HCT116 (cell line): ENCODE measurements around the gene NFATC1. TPM values are rescaled to one million over a fixed set of nuclear protein-coding genes. Genes with fewer than 3 reads are reported as not detected.

Source experiments
- ATAC-seq: fragments of 200-7000 bp; cut with Tn5 transposase; 2 replicates; pipeline ENCODE4 v1.9.1; 2020; ENCODE audit warnings: mild to moderate bottlenecking, moderate library complexity
- BruUV-seq: library from RNA; stranded (reverse); fragments of 400-500 nt; replicated peaks from 2 replicates; lab custom pipeline; 2021; lab: Mats Ljungman, UMichigan
- CTCF ChIA-PET: fragments of 300-600 bp; sonication (Branson Sonifier 250); formaldehyde crosslinking; loops from one replicate; lab custom pipeline; 2021; ENCODE audit warnings: antibody characterized with exemption; lab: Charles Lee
- POLR2A ChIA-PET: fragments of 300-600, 350-600 bp; sonication (Branson Sonifier 250); formaldehyde crosslinking; loops from one replicate; lab custom pipeline; 2021; ENCODE audit warnings: antibody characterized with exemption; lab: Charles Lee
- RAD21 ChIA-PET, 2 experiments: fragments of 300-600 bp; sonication (Branson Sonifier 250); formaldehyde crosslinking; loops; one replicate each; lab custom pipeline; 2023; ENCODE audit warnings: low total read pairs in 2 of 2; ENCODE audit not compliant: uncharacterized antibody in 2 of 2, unreplicated experiment in 2 of 2, low non-redundant PET in 1 of 2; lab: Charles Lee
- DNase-seq: peaks from one replicate; pipeline ENCODE4 v3.0.0-alpha.2; 2010; ENCODE audit warnings: low read depth, low spot score
- H2AFZ ChIP-seq: fragments of 200-600 bp; shearing (Covaris generic), sonication (generic); 2 replicates; pipeline ENCODE4 v1.6.1; 2017; ENCODE audit warnings: low read depth, mixed run types, mixed read lengths, antibody characterized with exemption, low read length; ENCODE audit not compliant: poor library complexity, severe bottlenecking
- H3K27ac ChIP-seq: 2 replicates; pipeline ENCODE4 v1.5.1; 2012; ENCODE audit warnings: low read depth, low read length
- H3K27me3 ChIP-seq: fragments of 200-600 bp; sonication (generic); 2 replicates; pipeline ENCODE4 v1.6.1; 2016; ENCODE audit warnings: mixed run types, low read length, mixed read lengths; ENCODE audit not compliant: insufficient read depth
- H3K36me3 ChIP-seq, 2 experiments: fragments of 200-500 bp in 1 of 2; fragments of 200-600 bp in 1 of 2; sonication (Bioruptor generic) in 1 of 2; sonication (generic) in 1 of 2; 2 replicates each; pipeline versions ENCODE4 v1.5.1 to v1.6.1; 2014 to 2016; ENCODE audit warnings: low read length in 2 of 2, inconsistent platforms in 1 of 2, mixed read lengths in 1 of 2, mixed run types in 1 of 2; ENCODE audit not compliant: insufficient read depth in 2 of 2, control insufficient read depth in 1 of 2
- H3K4me1 ChIP-seq, 2 experiments: fragments of 200-600 bp in 1 of 2; sonication (generic) in 1 of 2; 2 replicates each; pipeline versions ENCODE4 v1.5.1 to v1.6.1; 2012 to 2017; ENCODE audit warnings: low read length in 2 of 2, inconsistent platforms in 1 of 2, mild to moderate bottlenecking in 1 of 2, mixed read lengths in 1 of 2, mixed run types in 1 of 2, moderate library complexity in 1 of 2; ENCODE audit not compliant: insufficient read depth in 2 of 2, control insufficient read depth in 1 of 2
- H3K4me2 ChIP-seq: fragments of 200-600 bp; sonication (generic); 2 replicates; pipeline ENCODE4 v1.6.1; 2017; ENCODE audit warnings: mixed run types, low read length, mixed read lengths
- H3K4me3 ChIP-seq, 2 experiments: fragments of 200-600 bp in 1 of 2; sonication (generic) in 1 of 2; replicated peaks in 1 of 2; 2 replicates each; pipeline ENCODE4 v1.5.1; 2011 to 2016; ENCODE audit warnings: low read length in 2 of 2, control low read depth in 1 of 2, low read depth in 1 of 2, mild to moderate bottlenecking in 1 of 2, mixed read lengths in 1 of 2, mixed run types in 1 of 2
- H3K79me2 ChIP-seq: fragments of 200-600 bp; sonication (generic); 2 replicates; pipeline ENCODE4 v1.6.1; 2017; ENCODE audit warnings: mild to moderate bottlenecking, mixed run types, low read length, moderate library complexity, mixed read lengths; ENCODE audit not compliant: insufficient read depth
- H3K9ac ChIP-seq: fragments of 200-600 bp; sonication (generic); 2 replicates; pipeline ENCODE4 v1.6.1; 2016; ENCODE audit warnings: low read length, mixed read lengths
- H3K9me2 ChIP-seq: fragments of 200-600 bp; sonication (generic), shearing (Covaris generic); 2 replicates; pipeline ENCODE4 v1.6.1; 2017; ENCODE audit warnings: mixed run types, mild to moderate bottlenecking, moderate library complexity; ENCODE audit not compliant: insufficient read depth
- H3K9me3 ChIP-seq, 2 experiments: fragments of 200-500 bp in 1 of 2; fragments of 200-600 bp in 1 of 2; sonication (Bioruptor generic) in 1 of 2; sonication (generic) in 1 of 2; 2 replicates each; pipeline ENCODE4 v1.6.1; 2014 to 2017; ENCODE audit warnings: low read length in 2 of 2, mixed read lengths in 2 of 2, inconsistent platforms in 1 of 2, low read depth in 1 of 2, mild to moderate bottlenecking in 1 of 2, mixed run types in 1 of 2, moderate library complexity in 1 of 2; ENCODE audit not compliant: control insufficient read depth in 1 of 2, insufficient read depth in 1 of 2
- H4K20me1 ChIP-seq: fragments of 200-600 bp; sonication (generic), shearing (Covaris generic); 2 replicates; pipeline ENCODE4 v1.6.1; 2017; ENCODE audit warnings: mixed run types, mild to moderate bottlenecking, moderate library complexity; ENCODE audit not compliant: insufficient read depth
- ELF1 ChIP-seq: IDR thresholded peaks from 2 replicates; pipeline ENCODE4 v1.6.1; 2012; ENCODE audit warnings: low read depth, borderline replicate concordance
- FOSL1 ChIP-seq: IDR thresholded peaks from 2 replicates; pipeline ENCODE4 v1.6.1; 2012; ENCODE audit warnings: low read depth
- POLR2AphosphoS5 ChIP-seq: IDR thresholded peaks from 2 replicates; pipeline ENCODE4 v1.6.1; 2011; ENCODE audit warnings: mild to moderate bottlenecking, low read depth, low read length, moderate library complexity
- ZFX ChIP-seq: fragments of 450-650 bp; IDR thresholded peaks from 2 replicates; pipeline ENCODE4 v1.6.1; 2017
- intact Hi-C: fragments of 100-400 bp; cut with micrococcal nuclease; formaldehyde crosslinking; loops from 2 replicates; pipeline ENCODE4 v1.10.0; 2022
- total RNA-seq: library from RNA; stranded (reverse); gene quantifications from one replicate; pipeline ENCODE4 v1.2.1, GENCODE V29; 2021; ENCODE audit not compliant: unreplicated experiment
- TF ChIP-seq, protein P1 (sequence below): IDR thresholded peaks from 2 replicates; pipeline ENCODE4 v1.6.1; 2012; ENCODE audit warnings: low read depth
- TF ChIP-seq, protein P2 (sequence below): IDR thresholded peaks from 2 replicates; pipeline ENCODE4 v1.6.1; 2012
- TF ChIP-seq, protein P3 (sequence below), 3 experiments: fragments of 200-600 bp in 1 of 3; sonication (generic) in 1 of 3; IDR thresholded peaks in 2 of 3; conservative IDR thresholded peaks in 1 of 3; 2 replicates each; pipeline ENCODE4 v1.5.1; 2012 to 2017; ENCODE audit warnings: low read depth in 2 of 3, low read length in 2 of 3, antibody characterized with exemption in 1 of 3, borderline replicate concordance in 1 of 3, control low read depth in 1 of 3, mild to moderate bottlenecking in 1 of 3, mixed read lengths in 1 of 3, mixed run types in 1 of 3, moderate library complexity in 1 of 3; ENCODE audit not compliant: insufficient read depth in 1 of 3
- TF ChIP-seq, protein P4 (sequence below): IDR thresholded peaks from 2 replicates; pipeline ENCODE4 v1.6.1; 2011; ENCODE audit warnings: mild to moderate bottlenecking, low read length, moderate library complexity; ENCODE audit not compliant: insufficient replicate concordance; ENCODE audit errors: extremely low read depth
- TF ChIP-seq, protein P5 (sequence below): IDR thresholded peaks from 2 replicates; pipeline ENCODE4 v1.6.1; 2012

NFATC1 gene
- total RNA-seq, 1 experiment from 2014 or later = 20.8 TPM

DNA sequence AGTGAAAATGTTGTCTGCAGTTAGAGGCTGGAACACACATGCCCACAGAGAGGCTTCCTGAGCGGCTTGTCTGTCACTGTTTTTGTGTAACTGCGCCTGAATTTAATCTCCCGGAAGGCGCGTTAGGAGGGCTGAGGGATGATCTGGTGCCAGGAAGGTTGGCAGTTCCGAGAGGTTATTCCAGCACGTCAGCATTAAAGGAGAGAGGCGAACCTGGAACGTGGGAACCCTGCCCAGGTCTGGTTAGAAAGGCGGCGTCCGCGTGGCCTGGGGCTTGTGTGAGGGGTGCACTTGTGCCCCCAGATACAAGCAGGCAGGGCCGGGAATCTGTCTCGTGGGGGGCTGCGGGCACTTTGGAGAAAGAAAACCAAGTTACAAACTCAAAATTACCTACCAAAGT lies 75.3 kb downstream of the NFATC1 start:
- Histone ChIP-seq H3K27ac (no peak overlapping the region), H3K9me2 (no peaks in the 10 kb centered on the region), H3K9ac (no peak overlapping the region), H3K4me2 (no peak overlapping the region), H3K4me3 (no peak overlapping the region), H4K20me1 (no peaks in the 10 kb centered on the region), H3K27me3 (no peaks in the 10 kb centered on the region), H3K4me1 (no peaks in the 10 kb centered on the region), H2AFZ (no peak overlapping the region), H3K9me3 (no peaks in the 10 kb centered on the region), H3K79me2 (no peaks in the 10 kb centered on the region), H3K36me3 (no peaks in the 10 kb centered on the region)
- RAD21 ChIA-PET = no interaction called here
- intact Hi-C loops = no loop called here
- TF ChIP-seq, protein P1, sequence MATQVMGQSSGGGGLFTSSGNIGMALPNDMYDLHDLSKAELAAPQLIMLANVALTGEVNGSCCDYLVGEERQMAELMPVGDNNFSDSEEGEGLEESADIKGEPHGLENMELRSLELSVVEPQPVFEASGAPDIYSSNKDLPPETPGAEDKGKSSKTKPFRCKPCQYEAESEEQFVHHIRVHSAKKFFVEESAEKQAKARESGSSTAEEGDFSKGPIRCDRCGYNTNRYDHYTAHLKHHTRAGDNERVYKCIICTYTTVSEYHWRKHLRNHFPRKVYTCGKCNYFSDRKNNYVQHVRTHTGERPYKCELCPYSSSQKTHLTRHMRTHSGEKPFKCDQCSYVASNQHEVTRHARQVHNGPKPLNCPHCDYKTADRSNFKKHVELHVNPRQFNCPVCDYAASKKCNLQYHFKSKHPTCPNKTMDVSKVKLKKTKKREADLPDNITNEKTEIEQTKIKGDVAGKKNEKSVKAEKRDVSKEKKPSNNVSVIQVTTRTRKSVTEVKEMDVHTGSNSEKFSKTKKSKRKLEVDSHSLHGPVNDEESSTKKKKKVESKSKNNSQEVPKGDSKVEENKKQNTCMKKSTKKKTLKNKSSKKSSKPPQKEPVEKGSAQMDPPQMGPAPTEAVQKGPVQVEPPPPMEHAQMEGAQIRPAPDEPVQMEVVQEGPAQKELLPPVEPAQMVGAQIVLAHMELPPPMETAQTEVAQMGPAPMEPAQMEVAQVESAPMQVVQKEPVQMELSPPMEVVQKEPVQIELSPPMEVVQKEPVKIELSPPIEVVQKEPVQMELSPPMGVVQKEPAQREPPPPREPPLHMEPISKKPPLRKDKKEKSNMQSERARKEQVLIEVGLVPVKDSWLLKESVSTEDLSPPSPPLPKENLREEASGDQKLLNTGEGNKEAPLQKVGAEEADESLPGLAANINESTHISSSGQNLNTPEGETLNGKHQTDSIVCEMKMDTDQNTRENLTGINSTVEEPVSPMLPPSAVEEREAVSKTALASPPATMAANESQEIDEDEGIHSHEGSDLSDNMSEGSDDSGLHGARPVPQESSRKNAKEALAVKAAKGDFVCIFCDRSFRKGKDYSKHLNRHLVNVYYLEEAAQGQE = no peak
- no peak for TF ChIP-seq POLR2AphosphoS5
- no peak for TF ChIP-seq ELF1
- TF ChIP-seq, protein P2, sequence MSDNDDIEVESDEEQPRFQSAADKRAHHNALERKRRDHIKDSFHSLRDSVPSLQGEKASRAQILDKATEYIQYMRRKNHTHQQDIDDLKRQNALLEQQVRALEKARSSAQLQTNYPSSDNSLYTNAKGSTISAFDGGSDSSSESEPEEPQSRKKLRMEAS = no peak
- TF ChIP-seq FOSL1 = no peak
- TF ChIP-seq, protein P3, sequence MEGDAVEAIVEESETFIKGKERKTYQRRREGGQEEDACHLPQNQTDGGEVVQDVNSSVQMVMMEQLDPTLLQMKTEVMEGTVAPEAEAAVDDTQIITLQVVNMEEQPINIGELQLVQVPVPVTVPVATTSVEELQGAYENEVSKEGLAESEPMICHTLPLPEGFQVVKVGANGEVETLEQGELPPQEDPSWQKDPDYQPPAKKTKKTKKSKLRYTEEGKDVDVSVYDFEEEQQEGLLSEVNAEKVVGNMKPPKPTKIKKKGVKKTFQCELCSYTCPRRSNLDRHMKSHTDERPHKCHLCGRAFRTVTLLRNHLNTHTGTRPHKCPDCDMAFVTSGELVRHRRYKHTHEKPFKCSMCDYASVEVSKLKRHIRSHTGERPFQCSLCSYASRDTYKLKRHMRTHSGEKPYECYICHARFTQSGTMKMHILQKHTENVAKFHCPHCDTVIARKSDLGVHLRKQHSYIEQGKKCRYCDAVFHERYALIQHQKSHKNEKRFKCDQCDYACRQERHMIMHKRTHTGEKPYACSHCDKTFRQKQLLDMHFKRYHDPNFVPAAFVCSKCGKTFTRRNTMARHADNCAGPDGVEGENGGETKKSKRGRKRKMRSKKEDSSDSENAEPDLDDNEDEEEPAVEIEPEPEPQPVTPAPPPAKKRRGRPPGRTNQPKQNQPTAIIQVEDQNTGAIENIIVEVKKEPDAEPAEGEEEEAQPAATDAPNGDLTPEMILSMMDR (IDR thresholded peaks at IDR 0.05 in 2 of 3, conservative IDR thresholded peaks at IDR 0.05 in 1 of 3; ENCODE audit: borderline replicate concordance in 1 of 3, insufficient read depth in 1 of 3, low read depth in 2 of 3, low read length in 2 of 3) = no peak
- TF ChIP-seq ZFX = no peak
- TF ChIP-seq, protein P4, sequence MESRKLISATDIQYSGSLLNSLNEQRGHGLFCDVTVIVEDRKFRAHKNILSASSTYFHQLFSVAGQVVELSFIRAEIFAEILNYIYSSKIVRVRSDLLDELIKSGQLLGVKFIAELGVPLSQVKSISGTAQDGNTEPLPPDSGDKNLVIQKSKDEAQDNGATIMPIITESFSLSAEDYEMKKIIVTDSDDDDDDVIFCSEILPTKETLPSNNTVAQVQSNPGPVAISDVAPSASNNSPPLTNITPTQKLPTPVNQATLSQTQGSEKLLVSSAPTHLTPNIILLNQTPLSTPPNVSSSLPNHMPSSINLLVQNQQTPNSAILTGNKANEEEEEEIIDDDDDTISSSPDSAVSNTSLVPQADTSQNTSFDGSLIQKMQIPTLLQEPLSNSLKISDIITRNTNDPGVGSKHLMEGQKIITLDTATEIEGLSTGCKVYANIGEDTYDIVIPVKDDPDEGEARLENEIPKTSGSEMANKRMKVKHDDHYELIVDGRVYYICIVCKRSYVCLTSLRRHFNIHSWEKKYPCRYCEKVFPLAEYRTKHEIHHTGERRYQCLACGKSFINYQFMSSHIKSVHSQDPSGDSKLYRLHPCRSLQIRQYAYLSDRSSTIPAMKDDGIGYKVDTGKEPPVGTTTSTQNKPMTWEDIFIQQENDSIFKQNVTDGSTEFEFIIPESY = no peak
- TF ChIP-seq, protein P5, sequence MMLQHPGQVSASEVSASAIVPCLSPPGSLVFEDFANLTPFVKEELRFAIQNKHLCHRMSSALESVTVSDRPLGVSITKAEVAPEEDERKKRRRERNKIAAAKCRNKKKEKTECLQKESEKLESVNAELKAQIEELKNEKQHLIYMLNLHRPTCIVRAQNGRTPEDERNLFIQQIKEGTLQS = no peak
- DNase-seq = no peak
- no TSS peak for BruUV-seq
- CTCF ChIA-PET = no interaction called here
- no peak for ATAC-seq
- POLR2A ChIA-PET = no interaction called here
